SK-N-MC (cell line): ENCODE results near the gene GLI3.

Source experiments
- EZH2 ChIP-seq: fragments of 200-600 bp; sonication (generic); IDR thresholded peaks from one replicate; pipeline ENCODE4 v1.6.1; 2017; ENCODE audit warnings: antibody characterized with exemption
- FOXP2 ChIP-seq: optimal IDR thresholded peaks from 2 replicates; pipeline ENCODE3; 2011; ENCODE audit warnings: mild to moderate bottlenecking, moderate library complexity; ENCODE audit not compliant: insufficient read depth; ENCODE audit errors: extremely low read length, control extremely low read depth
- POLR2AphosphoS5 ChIP-seq: IDR thresholded peaks from 2 replicates; pipeline ENCODE4 v1.6.1; 2012; ENCODE audit warnings: mild to moderate bottlenecking, low read depth, low read length, borderline replicate concordance

DNA sequence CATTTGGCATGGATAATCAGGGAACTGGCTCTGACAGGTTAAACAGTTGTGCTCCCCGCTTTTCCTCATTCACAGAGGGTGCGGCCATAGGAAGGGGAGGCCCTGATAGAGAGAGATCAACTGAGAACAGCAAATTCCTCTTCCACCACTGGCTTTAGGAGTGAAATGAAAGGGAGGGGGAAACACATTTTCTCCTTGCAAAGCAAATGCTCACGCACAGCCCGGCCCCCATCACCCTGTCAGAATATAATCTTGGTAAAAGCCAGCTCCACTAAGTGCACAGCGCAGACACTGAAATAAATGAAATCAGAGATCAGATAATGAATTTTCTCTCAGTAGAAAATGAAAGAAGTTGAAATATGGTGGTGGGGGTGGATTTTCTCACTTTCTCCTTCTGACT is 187.2 kb downstream of the GLI3 start:
- TF ChIP-seq EZH2 (no peak), POLR2AphosphoS5 (no peak), FOXP2 (no peak)
